ENCODE data around the gene RACK1.

Gene RACK1

DNA sequence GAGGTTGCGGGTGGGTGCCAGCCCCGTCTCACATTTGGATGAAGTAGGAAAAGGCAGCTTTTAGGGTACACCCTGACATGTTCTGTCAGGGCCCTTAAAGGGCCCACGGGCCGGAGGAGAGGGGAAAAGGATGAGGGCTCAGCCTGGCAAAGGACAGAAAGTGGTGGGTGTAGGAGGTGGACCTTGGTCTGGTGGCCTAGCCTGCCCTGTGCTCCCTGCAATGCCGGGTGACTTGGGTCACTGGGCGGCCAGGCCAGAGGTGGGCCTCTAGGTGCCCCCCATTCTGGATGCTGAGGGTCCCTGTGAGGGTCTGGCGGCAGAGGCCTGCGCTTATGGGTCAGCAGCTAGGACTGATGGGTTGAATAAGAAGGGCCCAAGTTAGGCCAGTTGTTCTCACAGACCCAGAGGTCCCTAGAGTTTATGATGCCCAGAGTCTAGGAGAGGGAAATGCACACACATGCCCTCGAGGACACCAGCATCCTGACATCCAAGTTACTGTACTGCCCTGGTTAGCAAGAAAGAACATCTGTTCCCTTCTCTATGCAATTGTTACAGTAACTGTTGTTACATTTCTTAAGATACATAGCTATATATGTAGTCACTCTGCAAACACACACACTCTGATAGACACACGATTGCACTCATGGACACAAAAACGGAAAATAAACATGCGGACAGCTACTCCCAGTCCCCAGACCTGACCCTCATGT is 51.2 kb downstream of the RACK1 start:
- Histone ChIP-seq H3K4me1 (ENCODE audit: low read length) (no peaks in the 10 kb centered on the region), H2AFZ (ENCODE audit: low read length) (peak overlapping the region; percentile 65), H3F3A (ENCODE audit: insufficient read depth, low read length) (peaks cover 29% of the 10 kb centered on the region; the same call in 1 of the 2 replicates), H3K27me3 (replicated peaks; ENCODE audit: insufficient read depth, low read length) (no peaks in the 10 kb centered on the region), H3K27ac (ENCODE audit: low read length) (peak overlapping the region; percentile 72; the same call in 1 of the 2 replicates), H3K9me2 (replicated peaks; ENCODE audit: insufficient read depth, low read length) (no peaks in the 10 kb centered on the region), H3K9me3 (replicated peaks; ENCODE audit: insufficient read depth, low read length) (no peaks in the 10 kb centered on the region), H3K9ac (ENCODE audit: low read length) (peak overlapping the region; percentile 66), H3K36me3 (replicated peaks; ENCODE audit: insufficient read depth, low read length) (no peaks in the 10 kb centered on the region), H3K79me2 (ENCODE audit: low read length) (no peaks in the 10 kb centered on the region), H4K20me1 (ENCODE audit: insufficient read depth, low read length) (no peaks in the 10 kb centered on the region), H3K4me2 (ENCODE audit: low read depth, low read length) (peak overlapping the region; percentile 80), H3K4me3 (ENCODE audit: low read length) (peak overlapping the region; percentile 95)
- DNase-seq = no peak
- no peak for TF ChIP-seq EZH2phosphoT487 (IDR thresholded peaks at IDR 0.05; ENCODE audit: low read length)
- TF ChIP-seq EZH2 (optimal IDR thresholded peaks at IDR 0.05; ENCODE audit: low read depth, low read length) = no peak
- TF ChIP-seq, protein P1, sequence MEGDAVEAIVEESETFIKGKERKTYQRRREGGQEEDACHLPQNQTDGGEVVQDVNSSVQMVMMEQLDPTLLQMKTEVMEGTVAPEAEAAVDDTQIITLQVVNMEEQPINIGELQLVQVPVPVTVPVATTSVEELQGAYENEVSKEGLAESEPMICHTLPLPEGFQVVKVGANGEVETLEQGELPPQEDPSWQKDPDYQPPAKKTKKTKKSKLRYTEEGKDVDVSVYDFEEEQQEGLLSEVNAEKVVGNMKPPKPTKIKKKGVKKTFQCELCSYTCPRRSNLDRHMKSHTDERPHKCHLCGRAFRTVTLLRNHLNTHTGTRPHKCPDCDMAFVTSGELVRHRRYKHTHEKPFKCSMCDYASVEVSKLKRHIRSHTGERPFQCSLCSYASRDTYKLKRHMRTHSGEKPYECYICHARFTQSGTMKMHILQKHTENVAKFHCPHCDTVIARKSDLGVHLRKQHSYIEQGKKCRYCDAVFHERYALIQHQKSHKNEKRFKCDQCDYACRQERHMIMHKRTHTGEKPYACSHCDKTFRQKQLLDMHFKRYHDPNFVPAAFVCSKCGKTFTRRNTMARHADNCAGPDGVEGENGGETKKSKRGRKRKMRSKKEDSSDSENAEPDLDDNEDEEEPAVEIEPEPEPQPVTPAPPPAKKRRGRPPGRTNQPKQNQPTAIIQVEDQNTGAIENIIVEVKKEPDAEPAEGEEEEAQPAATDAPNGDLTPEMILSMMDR (IDR thresholded peaks at IDR 0.05; ENCODE audit: low read length) = no peak

DNA sequence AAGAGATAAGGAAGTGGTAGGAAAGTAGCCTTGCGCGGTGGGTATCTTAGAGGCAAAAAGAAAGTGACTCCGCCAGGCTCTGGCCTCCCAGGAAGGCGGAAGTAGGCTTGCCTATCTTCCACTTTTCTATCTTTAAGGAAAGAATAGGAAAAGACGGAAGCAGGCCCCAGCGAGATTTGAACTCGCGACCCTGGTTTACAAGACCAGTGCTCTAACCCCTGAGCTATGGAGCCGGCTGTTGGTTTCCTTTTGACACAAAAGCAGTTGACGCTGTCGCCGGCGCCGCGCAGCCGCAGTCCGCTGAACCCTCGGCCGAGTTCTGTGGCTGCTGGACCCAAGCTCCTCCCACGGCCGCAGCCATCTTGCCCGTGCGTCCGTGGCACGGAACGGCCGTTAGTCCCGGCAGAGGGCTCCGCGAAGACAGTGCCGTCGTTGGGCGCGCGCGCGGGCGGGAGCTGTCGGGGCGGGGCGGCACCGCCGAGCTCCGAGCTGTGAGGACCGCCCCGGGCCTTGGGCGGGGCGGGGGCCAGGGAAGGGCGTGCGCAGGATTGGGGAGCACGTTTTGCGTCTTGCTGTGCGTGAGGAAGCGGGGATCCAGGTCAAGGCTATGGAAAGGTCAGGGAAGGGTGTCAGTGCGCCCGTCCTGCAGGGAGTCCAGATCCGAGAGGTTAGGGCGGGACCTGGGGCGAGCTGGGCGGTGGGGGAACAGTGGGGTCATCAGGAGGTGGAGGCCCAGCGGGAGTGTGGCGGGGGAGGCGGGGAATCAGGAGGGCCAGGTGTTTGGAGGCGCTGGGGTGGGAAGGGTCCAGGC is 52.0 kb downstream of the RACK1 start:
- Histone ChIP-seq H2AFZ (ENCODE audit: low read length) (peak overlapping the region; percentile 87), H3K4me3 (ENCODE audit: low read length) (peak overlapping the region; percentile 95), H3F3A (ENCODE audit: insufficient read depth, low read length) (peaks cover 34% of the 10 kb centered on the region; the same call in 1 of the 2 replicates), H3K9ac (ENCODE audit: low read length) (peak overlapping the region; percentile 66), H3K36me3 (replicated peaks; ENCODE audit: insufficient read depth, low read length) (no peaks in the 10 kb centered on the region), H3K4me2 (ENCODE audit: low read depth, low read length) (peak overlapping the region; percentile 99), H3K9me2 (replicated peaks; ENCODE audit: insufficient read depth, low read length) (no peaks in the 10 kb centered on the region), H3K79me2 (ENCODE audit: low read length) (no peaks in the 10 kb centered on the region), H4K20me1 (ENCODE audit: insufficient read depth, low read length) (no peaks in the 10 kb centered on the region), H3K9me3 (replicated peaks; ENCODE audit: insufficient read depth, low read length) (no peaks in the 10 kb centered on the region), H3K4me1 (ENCODE audit: low read length) (no peaks in the 10 kb centered on the region), H3K27me3 (replicated peaks; ENCODE audit: insufficient read depth, low read length) (no peaks in the 10 kb centered on the region), H3K27ac (ENCODE audit: low read length) (peak overlapping the region; percentile 72; the same call in 1 of the 2 replicates)
- peak; percentile 96 for DNase-seq
- TF ChIP-seq, protein P1 (IDR thresholded peaks at IDR 0.05; ENCODE audit: low read length) = no peak
- TF ChIP-seq EZH2 (optimal IDR thresholded peaks at IDR 0.05; ENCODE audit: low read depth, low read length) = no peak
- TF ChIP-seq EZH2phosphoT487 (IDR thresholded peaks at IDR 0.05; ENCODE audit: low read length) = no peak

DNA sequence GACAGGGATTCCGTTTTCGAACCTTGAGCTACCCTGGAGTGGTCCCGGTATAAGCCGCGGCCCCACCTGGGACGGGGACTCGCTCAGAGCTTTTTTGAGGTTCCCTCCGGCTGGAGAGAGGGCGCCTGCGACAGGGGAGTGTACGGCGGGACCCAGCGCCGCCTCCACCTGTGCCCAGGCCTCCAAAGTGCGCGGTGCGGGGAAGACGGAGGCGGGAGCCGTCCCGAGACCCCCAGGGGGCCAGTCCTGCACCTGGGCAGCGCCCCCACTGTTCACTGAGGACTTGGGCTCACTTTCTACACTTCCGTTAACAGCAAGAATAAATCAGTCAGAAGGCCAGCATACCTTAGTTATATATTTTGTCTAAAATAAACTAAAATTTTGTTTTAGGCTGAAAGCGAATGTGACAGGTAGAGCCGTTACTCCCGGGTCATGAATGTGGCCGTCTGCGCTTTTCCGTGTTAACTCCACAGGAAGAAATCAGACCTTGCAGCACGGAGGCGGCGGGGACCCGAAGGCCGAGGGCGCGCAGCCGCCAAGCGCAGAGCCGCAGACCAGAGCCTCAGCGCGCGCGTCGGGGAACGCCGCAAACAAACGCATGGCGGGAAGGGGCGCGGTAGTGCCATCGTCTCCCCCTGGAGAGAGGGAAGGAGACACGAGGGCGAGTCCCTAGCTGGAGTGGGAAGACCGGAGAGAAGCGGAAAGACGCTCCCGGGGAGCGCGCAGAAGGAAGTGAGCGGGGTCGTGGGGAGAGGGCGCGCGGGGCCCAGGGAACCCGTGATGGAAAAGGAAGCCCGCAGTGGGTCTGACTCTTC is 52.8 kb downstream of the RACK1 start:
- peaks cover 34% of the 10 kb centered on the region; the same call in 1 of the 2 replicates for H3F3A ChIP-seq (ENCODE audit: insufficient read depth, low read length)
- H3K9ac ChIP-seq (ENCODE audit: low read length) = peak overlapping the region; percentile 66; the same call in 1 of the 2 replicates
- H3K27me3 ChIP-seq (replicated peaks; ENCODE audit: insufficient read depth, low read length) = no peaks in the 10 kb centered on the region
- no peaks in the 10 kb centered on the region for H3K9me2 ChIP-seq (replicated peaks; ENCODE audit: insufficient read depth, low read length)
- no peaks in the 10 kb centered on the region for H3K36me3 ChIP-seq (replicated peaks; ENCODE audit: insufficient read depth, low read length)
- no peaks in the 10 kb centered on the region for H3K4me1 ChIP-seq (ENCODE audit: low read length)
- H3K9me3 ChIP-seq (replicated peaks; ENCODE audit: insufficient read depth, low read length) = no peaks in the 10 kb centered on the region
- H3K79me2 ChIP-seq (ENCODE audit: low read length) = no peaks in the 10 kb centered on the region
- H3K4me3 ChIP-seq (ENCODE audit: low read length) = peak overlapping the region; percentile 95
- H3K4me2 ChIP-seq (ENCODE audit: low read depth, low read length) = peak overlapping the region; percentile 99
- H2AFZ ChIP-seq (ENCODE audit: low read length) = peak overlapping the region; percentile 87
- DNase-seq = peak; percentile 65
- no peak for TF ChIP-seq EZH2phosphoT487 (IDR thresholded peaks at IDR 0.05; ENCODE audit: low read length)
- TF ChIP-seq, protein P1 (IDR thresholded peaks at IDR 0.05; ENCODE audit: low read length) = peak; percentile 27
- no peaks in the 10 kb centered on the region for H4K20me1 ChIP-seq (ENCODE audit: insufficient read depth, low read length)
- H3K27ac ChIP-seq (ENCODE audit: low read length) = peak overlapping the region; percentile 72; the same call in 1 of the 2 replicates

Measured in MM.1S (cell line).